Islet of Langerhans (tissue), 1 donor: Measurements from ENCODE around the gene CDC42SE2.
"Not testable (repeated sequence)": the region's sequence is repeated elsewhere in the genome, so short reads cannot be mapped to it uniquely, and the experiment has no call there.

ENCODE experiments used
- FAIRE-seq: peaks from one replicate; lab custom pipeline; 2011; peaks lifted over from hg19 to GRCh38; lab: Jason Lieb, UNC

CDC42SE2 gene

DNA sequence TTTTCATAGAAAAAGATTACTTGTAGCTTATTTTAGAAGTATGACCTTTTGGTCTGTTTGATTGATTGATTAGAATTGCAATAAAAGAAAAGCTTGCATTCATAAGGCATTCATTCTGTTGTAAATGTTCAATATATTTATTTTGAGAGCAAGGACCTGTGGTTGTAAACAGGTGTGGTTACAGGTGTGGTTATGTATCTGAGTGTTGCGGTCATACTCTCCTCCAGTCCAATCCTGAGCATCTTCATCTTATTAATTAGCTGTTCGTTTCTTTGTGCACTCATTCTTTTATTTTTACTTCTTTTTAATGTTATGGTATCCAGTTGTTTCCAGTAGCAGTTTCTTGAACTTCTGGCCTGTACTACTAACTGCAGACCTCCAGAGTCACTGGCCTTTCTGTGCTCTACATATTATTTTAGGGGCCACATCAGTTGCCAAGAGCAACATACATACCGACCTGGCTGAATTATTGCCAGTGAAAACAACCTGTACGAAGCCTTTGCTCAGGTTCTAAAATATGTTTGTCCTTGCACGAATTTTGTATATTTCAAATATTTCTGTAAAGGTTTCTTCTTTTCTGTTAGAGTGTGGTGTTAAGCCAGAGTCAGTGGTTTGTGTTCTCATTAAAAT, 128.7 kb downstream of the CDC42SE2 start:
- no peak for FAIRE-seq

DNA sequence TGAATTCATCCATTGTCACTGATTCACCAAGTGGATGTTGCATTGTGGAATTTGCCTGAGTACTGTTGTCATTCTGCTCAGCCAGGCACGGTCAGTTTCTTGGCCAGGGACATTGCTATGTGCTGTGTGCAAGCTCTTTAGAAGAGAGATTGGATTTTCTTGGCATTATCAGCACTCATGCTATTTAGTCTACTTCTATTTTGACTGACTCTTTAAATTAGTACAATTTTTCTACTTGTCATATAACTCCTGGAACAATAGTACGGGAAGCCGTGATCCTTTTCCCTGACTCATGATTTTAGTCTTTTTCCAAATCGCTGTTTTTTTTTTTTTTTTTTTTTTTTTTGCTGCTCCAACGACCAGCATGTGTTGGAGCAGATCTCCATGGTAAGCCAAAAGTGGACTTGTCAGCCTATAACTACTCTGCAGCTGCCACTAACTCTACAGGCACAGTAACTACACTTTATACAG, 129.7 kb downstream of the CDC42SE2 start:
- FAIRE-seq, result no peak

DNA sequence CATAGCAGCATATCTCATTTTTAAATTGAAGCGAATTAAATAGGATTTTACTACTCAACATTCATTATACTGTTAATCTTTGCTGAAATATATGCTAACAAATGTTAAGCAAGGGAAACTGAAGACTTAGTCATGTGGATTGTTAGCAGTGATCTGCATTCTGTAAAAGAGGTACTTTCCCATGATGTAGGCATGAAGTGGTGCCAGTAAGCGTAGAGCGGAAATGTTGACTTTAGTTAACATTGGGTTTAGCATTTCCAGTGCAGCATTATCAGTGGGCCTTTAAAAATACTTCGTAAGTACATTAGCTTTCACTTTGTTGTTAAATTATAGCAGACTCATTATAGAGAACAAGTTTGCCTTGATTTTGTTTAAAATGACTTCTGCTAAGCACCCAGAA, 130.3 kb downstream of the CDC42SE2 start:
- FAIRE-seq, result peak; percentile 100

DNA sequence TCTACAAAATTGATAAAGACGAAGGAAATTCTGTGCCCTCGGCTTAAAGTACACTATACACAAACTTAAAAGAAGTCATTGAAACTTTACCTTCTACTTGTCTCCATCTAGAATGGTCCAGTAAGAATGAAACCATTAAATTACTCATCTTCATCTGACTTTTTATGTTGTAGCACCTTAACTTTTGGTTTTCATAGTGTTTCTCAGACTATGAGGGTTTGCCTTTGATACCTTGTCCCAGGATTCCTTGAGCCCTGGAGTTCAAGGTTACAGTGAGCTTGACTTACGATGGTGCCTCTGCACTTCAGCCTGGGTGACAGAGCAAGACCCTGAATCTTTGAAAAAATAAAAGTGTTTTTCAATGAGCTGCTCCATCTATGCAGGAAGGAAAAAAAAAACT, 132.2 kb downstream of the CDC42SE2 start:
- no peak for FAIRE-seq

DNA sequence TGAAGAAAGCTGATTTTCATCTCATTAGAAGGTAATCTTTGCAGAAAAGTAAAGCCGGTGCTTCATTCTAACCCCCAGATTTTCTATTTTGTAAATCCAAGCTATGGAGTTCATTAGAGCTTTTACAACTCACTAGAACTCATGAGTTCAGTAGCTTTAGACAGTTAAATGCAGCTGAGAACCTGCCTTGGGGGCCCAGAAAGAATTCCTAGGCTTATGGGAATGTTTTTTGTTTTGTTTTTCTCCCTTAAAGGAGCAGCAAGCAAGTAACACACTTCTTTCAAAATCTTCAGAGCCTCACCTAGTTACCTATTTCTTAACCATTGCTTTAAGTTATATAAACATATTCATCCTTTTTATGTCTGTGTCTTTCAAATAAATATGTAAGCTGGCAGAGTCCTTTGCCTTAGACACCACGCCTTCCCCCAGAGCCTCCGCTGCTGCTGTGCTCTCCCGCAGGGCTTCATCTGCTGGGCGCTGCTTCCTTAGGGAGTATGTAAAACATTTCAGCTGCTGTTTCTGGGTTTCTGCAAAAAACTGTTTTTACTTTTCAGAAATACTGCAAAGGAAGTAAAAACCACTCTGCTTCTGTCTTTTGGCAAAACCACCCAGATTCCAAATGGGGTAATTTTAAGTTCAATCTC, 132.9 kb downstream of the CDC42SE2 start:
- no peak for FAIRE-seq

DNA sequence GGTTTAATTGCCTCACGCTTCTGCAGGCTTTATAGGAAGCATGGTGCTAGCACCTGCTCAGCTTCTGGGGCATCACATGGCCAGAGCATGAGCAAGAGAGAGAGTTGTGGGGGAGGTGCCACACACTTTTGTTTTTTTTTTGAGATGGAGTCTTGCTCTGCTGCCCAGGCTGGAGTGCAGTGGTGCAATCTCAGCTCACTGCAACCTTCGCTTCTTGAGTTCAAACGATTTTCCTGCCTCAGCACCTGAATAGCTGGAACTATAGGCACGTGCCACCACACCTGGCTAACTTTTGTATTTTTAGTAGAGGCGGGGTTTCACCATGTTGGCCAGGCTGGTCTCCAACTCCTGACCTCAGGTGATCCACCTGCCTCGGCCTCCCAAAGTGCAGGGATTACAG, 135.2 kb downstream of the CDC42SE2 start:
- FAIRE-seq, result not testable (repeated sequence)

DNA sequence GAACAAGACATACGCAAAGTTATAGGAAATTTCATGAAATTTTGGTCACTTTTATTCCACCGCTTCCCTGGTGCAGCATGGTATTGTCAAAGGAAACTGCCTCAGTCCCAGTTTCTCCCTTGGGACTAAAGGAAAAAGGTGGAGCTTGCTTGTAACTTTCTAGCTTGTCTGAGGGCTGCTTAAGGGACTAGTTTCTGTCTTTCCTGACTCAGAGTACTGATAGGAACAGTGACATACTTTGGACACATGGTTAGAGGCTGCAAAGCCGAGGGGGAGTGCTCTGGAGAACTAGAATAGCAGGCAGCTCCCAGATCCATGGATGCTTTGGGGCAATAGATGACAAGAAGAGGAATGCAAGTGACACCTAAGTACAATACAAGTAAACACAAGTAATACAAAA, 136.7 kb downstream of the CDC42SE2 start:
- FAIRE-seq, result no peak

DNA sequence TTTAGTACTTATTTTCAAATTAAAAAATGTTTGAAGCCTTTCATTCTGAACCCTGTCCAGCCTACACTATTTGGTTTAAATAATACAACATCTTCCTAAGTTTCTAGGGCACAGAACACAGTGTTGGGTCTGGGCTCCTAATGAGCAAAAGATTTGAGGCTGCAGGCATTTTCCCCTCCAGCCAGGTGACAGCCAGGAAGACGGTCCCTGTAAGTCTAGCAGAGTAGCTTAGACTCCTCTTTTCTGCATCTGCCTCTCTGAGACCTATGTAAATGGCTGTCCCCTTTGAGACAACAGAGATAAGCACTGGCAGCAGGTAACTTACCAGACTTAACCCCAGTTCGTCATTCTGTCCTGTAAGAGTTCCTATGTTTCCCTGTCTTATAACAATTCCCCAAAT, 141.8 kb downstream of the CDC42SE2 start:
- FAIRE-seq, result no peak

DNA sequence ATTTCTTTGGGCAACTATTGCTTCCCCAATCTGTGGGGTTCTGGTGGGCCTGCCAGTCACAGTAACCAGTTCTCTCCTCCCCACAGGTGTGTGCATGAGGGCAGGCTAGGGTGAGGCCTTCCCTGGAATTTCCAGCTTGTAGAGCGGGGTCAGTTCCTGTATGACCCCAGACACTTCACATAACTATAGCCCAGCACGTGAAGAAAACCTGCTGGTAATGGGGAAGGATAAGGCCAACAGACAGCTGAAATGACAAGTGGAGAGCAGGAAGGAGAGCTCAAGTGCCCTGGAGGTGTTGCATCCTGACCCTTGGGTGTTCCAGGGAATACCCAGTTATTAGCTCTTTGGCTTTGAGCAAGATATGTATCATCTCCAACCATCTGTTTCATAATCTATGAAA, 142.2 kb downstream of the CDC42SE2 start:
- no peak for FAIRE-seq

DNA sequence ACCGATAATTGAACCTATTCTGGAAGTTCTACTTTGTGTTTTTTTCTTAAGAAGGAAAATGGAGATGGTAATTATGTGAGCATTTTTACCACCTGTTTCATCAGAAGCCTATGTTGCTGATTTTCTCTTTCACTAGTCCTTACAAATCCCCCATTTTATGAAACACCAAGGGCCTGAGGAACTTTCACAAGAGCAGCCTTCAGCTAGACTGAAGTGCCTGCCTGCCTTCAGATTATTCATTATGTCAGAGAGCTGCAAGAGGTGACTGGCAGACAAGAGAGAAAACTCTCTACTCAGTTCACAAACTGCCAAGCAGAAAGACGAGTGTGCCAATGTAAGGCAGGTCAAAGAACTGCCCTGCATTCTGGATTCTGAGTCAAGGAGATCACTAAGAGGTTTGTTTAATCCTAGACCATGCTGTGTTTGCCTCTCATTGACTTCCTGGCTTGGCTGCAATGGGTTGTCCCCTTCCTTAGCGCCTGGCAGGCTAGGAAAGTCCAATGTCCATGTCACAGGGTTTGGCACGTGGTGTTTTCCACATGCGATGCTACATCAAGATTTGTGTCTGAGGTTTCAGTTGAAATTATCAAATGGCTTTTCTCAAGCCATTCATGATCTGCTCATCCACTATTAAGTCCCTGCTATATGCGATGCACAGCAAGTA, 143.3 kb downstream of the CDC42SE2 start:
- no peak for FAIRE-seq

DNA sequence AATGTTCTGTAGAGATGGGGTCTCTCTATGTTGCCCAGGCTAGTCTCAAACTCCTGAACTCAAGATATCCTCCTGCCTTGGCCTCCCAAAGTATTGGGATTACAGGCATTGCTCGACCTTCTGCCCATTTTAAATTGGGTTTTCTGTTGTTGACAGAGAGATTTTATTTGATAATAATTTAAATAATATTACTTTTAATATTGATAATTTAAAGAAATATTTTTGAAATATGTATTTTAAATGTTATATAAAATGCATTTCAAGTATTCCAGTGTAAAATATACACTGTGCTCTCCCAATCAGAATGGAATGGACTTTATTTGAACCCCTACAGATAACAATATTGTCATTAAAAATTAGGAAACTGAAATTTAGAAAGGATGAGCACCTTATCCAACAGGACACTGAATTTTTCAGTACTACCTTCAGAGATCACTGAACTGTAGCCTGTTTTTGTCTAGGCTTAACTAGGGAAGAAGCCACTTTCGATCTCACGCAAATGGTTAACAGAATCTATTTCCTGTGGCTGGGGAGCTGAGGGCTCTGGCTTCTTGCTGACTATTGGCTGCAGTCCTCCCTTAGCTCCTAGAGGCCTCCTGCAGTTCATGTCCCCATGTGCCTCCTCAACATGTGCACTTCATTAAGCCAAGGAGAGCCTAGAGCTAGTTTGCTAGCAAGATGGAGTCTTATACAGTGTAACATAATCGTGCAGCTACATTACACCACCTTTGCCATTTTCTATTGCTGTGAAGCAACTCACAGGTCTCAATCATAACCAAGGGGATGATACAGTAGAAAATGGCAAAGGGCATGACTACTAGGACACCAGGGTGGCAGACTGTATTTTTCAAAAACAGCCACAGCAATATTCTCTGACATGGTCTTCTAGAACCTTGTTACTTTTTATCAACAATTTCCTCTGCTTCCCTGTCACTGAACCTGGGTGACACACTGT, 150.0 kb downstream of the CDC42SE2 start:
- FAIRE-seq, result no peak

DNA sequence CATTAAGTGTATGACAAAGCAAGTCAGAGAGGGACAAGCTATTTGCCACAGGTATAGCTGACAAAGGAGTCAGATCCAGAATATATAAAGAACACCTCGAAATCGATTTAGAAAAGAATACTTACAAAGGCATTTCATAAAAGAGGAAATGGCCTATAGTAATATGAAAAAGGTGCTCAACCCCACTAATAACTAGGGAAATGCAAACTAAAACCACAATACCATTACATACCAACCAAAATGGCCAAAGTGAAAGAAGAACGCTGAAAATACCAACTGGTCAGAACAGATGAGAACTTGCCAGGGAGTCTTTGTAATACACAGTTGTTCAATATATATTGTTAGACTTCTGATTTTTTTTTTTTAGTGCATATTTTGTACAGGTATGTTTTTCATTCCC, 152.9 kb downstream of the CDC42SE2 start:
- no peak for FAIRE-seq

DNA sequence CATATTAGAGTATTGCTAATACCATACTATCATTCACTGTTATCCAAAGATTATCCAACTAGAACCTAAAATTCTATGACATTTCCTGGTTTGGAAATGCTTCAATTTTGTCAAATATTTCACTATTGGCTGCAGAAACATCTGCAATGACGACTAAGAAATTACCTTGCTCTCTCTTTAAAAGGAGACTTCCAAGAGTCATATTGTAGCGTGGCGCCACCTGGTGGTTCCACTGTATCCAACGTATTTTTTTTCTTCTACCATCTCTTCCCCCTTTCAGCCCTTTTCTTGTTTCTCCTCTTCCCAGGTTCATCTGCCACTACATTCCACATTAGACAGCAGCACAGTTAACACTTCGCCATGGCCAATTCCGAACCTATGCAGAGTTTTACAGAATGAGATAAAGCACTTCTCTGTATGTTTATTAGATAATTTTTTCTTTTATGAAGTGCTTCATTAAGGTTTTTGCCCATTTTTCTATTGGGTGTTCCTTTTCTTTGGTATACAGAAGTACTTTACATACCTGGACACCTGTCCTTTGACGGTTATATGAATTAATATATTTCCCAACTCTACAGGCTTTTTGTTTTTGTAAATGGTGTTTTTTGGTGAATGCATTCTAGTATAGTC, 153.5 kb downstream of the CDC42SE2 start:
- FAIRE-seq, result peak; percentile 73

DNA sequence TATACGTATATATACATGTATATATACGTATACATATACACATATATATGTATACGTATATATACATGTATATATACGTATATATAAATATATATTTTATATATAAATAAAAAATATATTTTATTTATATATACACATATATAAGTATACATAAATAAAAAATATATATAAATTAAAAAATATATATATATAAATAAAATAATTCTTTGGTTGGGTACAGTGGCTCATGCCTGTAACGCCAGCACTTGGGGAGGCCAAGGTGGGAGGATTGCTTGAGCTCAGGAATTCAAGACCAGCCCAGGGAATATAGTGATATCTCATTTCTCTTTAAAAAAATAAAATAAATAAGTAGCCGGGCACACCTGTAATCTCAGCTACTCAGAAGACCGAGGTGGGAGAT, 155.0 kb downstream of the CDC42SE2 start:
- no peak for FAIRE-seq

DNA sequence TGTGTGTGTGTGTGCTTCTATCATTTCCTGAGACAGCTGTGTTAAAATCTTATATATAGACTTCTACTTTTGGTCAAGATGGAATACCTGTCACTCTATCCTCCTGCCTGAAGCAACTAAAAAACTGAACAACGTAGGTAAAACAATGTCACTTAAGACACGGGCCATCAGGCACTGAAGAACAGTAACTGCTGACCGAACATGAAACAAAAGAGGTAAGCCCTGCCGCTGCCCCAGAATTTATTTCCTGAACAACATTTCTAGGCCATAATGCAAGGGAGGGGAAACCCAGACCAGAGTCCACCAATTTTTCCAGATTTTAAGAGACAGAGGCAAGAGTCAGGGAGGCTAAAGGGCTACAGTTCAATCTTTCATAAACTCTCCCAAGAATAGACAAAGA, 156.0 kb downstream of the CDC42SE2 start:
- no peak for FAIRE-seq

DNA sequence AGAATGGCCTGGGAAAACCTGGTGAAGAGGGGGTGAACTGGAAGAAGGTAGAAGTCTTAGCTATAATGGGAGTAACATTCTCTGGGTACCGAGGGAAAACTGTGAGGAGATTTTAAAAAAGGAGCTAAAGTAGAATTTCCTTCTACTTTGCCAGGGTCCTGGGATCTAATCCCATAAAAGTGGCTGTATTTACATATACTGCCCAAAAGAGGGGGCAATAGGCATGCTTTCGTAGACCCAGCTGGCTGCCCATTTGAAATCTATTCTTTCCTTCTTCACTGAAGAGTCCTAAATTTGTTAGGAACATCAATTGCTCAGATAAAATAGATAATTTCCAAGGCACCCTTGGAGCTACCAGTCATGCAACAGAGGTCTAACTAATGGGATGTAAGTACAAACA, 159.2 kb downstream of the CDC42SE2 start:
- no peak for FAIRE-seq

DNA sequence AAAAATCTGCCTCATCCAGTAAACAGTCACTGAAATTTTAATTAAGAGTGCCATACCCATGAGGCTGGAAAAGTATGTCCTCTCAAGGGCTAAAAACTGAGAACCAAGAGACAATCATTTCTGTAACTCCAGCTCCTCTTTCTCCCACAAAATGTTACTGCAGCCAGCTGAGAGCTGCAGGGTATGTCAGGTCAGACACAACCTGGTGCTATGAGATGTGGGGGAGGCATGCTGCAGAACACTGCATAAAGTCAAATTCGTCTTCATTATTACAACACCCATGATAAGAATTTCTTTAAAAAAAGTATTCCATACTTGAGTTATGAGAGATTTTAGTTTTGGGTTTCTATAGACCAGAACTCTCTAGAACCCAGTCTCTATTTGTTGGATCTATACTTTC, 162.2 kb downstream of the CDC42SE2 start:
- no peak for FAIRE-seq

DNA sequence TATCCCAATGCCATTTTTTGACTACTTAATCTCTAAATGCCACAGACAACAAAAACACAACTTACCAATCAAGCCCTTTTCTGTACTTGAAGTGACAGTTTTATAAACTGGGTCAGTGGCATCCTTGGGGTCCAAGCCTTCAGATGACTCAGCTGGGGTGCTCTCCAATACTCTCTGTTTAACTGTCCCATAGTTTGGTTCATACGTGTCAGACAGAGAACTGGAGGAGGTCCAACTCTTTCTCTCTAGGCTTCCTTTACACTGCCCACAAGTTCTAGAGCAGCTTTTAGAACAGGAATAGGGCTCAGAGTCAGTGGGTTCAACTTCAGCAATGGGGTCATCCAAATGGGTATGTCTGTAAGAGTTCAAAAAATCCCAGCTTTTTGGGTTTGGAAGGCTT, 166.9 kb downstream of the CDC42SE2 start:
- FAIRE-seq, result no peak

DNA sequence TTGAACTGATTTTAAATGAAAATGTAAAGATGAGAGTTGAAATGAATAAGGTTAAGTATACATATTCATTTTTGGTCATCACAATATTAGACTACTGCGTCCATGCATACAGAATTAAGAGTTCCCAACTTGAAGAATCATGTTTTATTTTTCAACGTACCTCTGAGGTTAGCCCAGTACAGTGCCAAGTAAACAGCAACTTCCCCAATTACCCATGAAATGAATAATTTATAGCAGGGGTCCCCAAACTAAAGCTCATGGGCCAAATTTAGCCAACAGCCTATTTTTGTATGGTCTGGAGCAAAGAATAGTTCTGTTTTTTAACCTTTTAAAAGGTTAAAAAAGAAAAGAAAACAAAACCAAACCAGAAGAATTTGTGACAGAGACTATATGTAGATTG, 167.9 kb downstream of the CDC42SE2 start:
- FAIRE-seq, result no peak

DNA sequence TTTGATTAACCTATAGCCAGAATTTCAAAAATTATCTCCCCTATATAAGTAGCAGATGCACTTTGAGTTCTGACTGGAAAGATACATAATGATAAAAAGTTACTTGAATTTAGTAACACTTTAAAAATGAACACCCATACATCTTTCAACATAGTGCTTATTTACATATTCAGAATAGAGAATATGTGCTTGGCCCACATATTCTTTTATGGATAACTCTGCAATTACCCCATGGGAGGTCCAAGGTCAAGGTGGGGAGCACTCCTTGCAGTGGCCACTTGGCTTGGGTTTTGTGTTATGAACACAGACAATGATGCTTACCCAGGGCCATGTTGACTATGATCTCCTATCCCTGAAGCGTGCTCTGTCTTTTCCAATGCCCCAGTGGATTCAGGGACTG, 169.3 kb downstream of the CDC42SE2 start:
- FAIRE-seq, result no peak

DNA sequence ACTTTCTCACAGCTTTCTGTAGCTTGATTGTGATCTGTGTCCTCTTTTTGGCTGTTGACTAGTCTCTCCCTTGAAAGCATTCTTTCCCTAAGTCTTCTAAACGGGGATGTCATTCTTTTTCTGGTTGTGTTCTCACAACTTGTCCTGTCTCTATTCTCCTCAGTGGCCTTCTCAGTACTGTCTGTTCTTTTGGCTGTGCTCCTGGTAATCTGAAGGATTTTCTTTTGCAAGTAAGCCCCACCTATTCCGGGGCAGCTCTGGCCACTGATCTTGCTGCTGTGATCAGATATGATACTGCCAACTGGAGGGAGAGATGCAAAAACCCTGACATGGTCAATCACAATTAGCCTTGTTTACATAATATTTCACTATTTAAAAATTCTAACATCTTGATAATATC, 172.2 kb downstream of the CDC42SE2 start:
- no peak for FAIRE-seq

DNA sequence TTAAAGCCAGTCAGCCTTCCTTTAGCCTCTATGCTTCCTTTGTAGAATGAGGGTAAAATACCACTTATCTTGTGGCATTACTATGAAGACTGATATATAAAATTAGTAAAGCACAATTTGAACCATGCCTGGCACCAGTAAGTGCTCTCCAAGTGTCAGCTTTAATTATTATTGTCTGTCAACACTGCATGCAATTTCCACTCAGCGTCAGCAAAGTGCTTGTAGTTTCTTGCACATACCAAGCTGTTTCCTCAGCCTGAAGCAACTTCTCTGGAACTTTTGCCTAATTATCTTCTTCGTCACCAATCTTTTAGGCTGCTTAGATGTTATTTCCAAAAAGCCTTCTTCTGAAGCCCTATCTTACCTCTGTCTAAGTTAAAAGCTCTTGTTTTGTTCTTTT, 177.3 kb downstream of the CDC42SE2 start:
- FAIRE-seq, result no peak
